ENCODE measurements around the gene C6orf89.

C6orf89 gene

GRCh38 chr6:36885461-36886401 is at the start of gene C6orf89:
C6orf89 (plus strand) TSS chr6:36885952; CDS start chr6:36899445, 13,493 bp downstream.
- H3K27ac ChIP-seq = peak within 1 kb of the TSS; percentile 74
- CTCF ChIA-PET = interaction anchor here (0.5 to 1.6 kb wide), 18 partner anchors 8 to 323 kb away, joined by 3 to 21 read pairs (median 3); partner anchors contain the start of gene PPIL1
- POLR2A ChIA-PET (ENCODE audit: low non-redundant PET) = interaction anchor here (0.6 kb wide), 1 partner anchor 10 kb away, joined by 3 read pairs; no protein-coding TSS in a partner anchor
- DNase-seq (ENCODE audit: low spot score) = peak; percentile 91
- peak; percentile 84 for TF ChIP-seq CTCF (conservative IDR thresholded peaks at IDR 0.05; ENCODE audit: low read depth)

GRCh38 chr6:36836111-36837021 is 49.4 kb upstream of the C6orf89 start:
- no peak for DNase-seq (ENCODE audit: low spot score)
- POLR2A ChIA-PET (ENCODE audit: low non-redundant PET) = no interaction called here
- no peak overlapping the region for H3K27ac ChIP-seq
- CTCF ChIA-PET = interaction anchor here (0.7 kb wide), 3 partner anchors 17 to 611 kb away, joined by 3 to 8 read pairs (median 3); no protein-coding TSS in a partner anchor
- no peak for TF ChIP-seq CTCF (conservative IDR thresholded peaks at IDR 0.05; ENCODE audit: low read depth)

GRCh38 chr6:36837022-36837339 is 48.8 kb upstream of the C6orf89 start:
- TF ChIP-seq CTCF (conservative IDR thresholded peaks at IDR 0.05; ENCODE audit: low read depth) = no peak
- ChIA-PET POLR2A (ENCODE audit: low non-redundant PET) (no interaction called here), CTCF (interaction anchor here (0.6 to 0.7 kb wide), 3 partner anchors 9 to 611 kb away, joined by 3 to 7 read pairs (median 3); no protein-coding TSS in a partner anchor)
- H3K27ac ChIP-seq = no peak overlapping the region
- no peak for DNase-seq (ENCODE audit: low spot score)

GRCh38 chr6:36837686-36838085 is 48.1 kb upstream of the C6orf89 start:
- ChIA-PET CTCF (interaction anchor here (0.6 to 1.0 kb wide), 4 partner anchors 9 to 478 kb away, joined by 3 to 7 read pairs (median 3); no protein-coding TSS in a partner anchor), POLR2A (ENCODE audit: low non-redundant PET) (no interaction called here)
- H3K27ac ChIP-seq = no peak overlapping the region
- DNase-seq (ENCODE audit: low spot score) = no peak
- no peak for TF ChIP-seq CTCF (conservative IDR thresholded peaks at IDR 0.05; ENCODE audit: low read depth)

GRCh38 chr6:36838896-36839748 is 46.6 kb upstream of the C6orf89 start, which contains the start of gene CPNE5:
CPNE5 (minus strand) TSS chr6:36839444; CDS start chr6:36839377, 67 bp downstream.
- no peak for TF ChIP-seq CTCF (conservative IDR thresholded peaks at IDR 0.05; ENCODE audit: low read depth)
- POLR2A ChIA-PET (ENCODE audit: low non-redundant PET) = no interaction called here
- DNase-seq (ENCODE audit: low spot score) = no peak
- CTCF ChIA-PET = no interaction called here
- no peak within 1 kb of the TSS for H3K27ac ChIP-seq
